Esophagus muscularis mucosa (tissue), 2 donors: Measurements from ENCODE around the gene RGS12.

Experiments
- POLR2A ChIP-seq: fragments of 450-650 bp; IDR thresholded peaks from one replicate; pipeline ENCODE4 v1.6.1; 2017; ENCODE audit warnings: antibody characterized with exemption, moderate library complexity, mild to moderate bottlenecking, low read depth
- POLR2AphosphoS5 ChIP-seq, 2 donors: sonication (generic); formaldehyde crosslinking; IDR thresholded peaks; one replicate each; pipeline ENCODE4 v1.6.1; 2017; ENCODE audit warnings: antibody characterized with exemption in 2 of 2

DNA sequence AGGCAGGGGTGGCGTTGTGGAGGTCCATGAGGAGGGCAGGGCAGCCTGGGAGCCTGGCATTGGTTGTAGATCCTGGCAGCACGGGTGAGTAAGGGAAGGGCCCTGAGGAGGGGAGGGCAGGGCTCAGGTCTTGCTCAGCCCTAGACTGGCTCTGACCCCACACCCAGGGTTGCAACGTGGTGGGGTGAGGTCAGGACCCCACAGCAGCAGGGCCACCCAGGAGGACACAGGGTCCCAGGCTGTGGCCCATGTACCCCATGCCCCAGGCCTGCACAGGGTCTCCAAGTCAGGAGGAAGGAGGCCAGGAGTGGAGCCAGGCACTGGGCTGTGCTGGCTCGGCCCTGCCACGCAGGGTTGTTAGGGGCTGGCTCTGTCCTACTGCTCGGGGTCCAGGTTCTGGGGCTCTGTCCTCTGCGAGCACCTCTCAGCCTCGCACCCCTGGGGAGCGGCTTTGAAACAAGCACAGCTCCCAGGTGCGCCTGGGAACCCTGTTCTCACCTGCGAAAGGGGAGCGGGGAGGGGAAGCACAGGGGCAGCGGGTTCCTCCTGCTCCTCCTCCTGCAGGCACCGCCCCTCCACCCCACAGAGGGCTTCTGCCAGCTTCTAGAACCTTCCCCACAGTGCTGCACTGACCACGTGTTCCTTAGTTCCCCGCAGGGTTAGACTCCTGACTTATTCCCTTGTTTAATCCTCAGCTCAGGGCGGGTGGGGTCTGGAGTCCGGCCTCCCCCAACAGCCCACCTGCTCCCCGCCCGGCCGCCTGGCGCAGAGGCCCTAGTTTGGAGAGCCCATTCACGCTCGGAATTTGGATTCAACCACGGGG lies 23.5 kb upstream of the RGS12 start:
- TF ChIP-seq POLR2A, result no peak
- peak in 1 of 2 donors; percentile 6 for TF ChIP-seq POLR2AphosphoS5 (IDR thresholded peaks at IDR 0.05)
